GM23248 (cell line): ENCODE results near the gene SPA17.

ENCODE experiments used
- EZH2 ChIP-seq: fragments of 200-600 bp; sonication (generic); IDR thresholded peaks from 2 replicates; pipeline ENCODE4 v1.6.1; 2018; ENCODE audit warnings: antibody characterized with exemption, mild to moderate bottlenecking; ENCODE audit not compliant: insufficient read depth, poor library complexity, severe bottlenecking
- EZH2phosphoT487 ChIP-seq: fragments of 200-600 bp; sonication (generic); IDR thresholded peaks from 2 replicates; pipeline ENCODE4 v1.6.1; 2018; ENCODE audit warnings: antibody characterized with exemption, moderate library complexity, mild to moderate bottlenecking, low read depth; ENCODE audit not compliant: insufficient read depth

DNA sequence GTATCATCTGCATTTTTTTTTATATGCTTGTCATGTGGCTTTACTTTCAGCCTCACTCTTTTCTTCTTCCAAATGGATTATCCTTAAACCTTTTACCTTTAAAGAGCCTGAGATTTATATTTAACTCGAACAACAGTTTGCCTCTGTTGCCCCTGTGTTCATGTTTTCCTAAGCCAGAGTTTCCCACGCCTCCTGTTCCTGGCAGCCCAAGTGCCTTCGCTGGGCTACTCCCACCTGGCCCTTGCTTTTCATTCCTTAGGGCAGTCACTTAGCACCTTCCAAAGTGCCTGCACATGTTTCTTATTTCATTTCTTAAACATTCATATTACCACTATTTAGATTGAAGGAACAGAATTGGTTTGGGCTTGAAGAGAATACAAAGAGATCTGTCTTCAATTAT is 37.8 kb upstream of the SPA17 start:
- TF ChIP-seq EZH2 (no peak), EZH2phosphoT487 (no peak)
